Neural cell (in vitro differentiated cells): ENCODE results near the gene PTPRN2. TPM values are rescaled to one million over a fixed set of nuclear protein-coding genes. Genes with fewer than 3 reads are reported as not detected.

Experiments
- H2AFZ ChIP-seq: fragments of 200-600, 300-800 bp; sonication (generic), shearing (Covaris generic); 2 replicates; pipeline ENCODE4 v1.6.0; 2014; ENCODE audit warnings: low read depth, mild to moderate bottlenecking, antibody characterized with exemption, low read length, moderate library complexity
- H3F3A ChIP-seq: fragments of 200-600 bp; shearing (Covaris generic); 2 replicates; pipeline ENCODE4 v1.6.1; 2016; ENCODE audit warnings: mild to moderate bottlenecking, moderate library complexity, mixed read lengths, antibody characterized with exemption, low read length; ENCODE audit not compliant: insufficient read depth, poor library complexity, severe bottlenecking
- H3K27ac ChIP-seq: fragments of 200-600, 300-800 bp; sonication (generic), shearing (Covaris generic); 2 replicates; pipeline ENCODE4 v1.5.1; 2014; ENCODE audit warnings: mild to moderate bottlenecking, low read length, moderate library complexity
- H3K27me3 ChIP-seq: fragments of 300-800, 200-600 bp; sonication (generic), shearing (Covaris generic); 2 replicates; pipeline ENCODE4 v1.6.0; 2014; ENCODE audit warnings: mild to moderate bottlenecking, low read depth, low read length, moderate library complexity; ENCODE audit not compliant: insufficient read depth
- H3K36me3 ChIP-seq: fragments of 300-800, 200-600 bp; sonication (generic), shearing (Covaris generic); 2 replicates; pipeline ENCODE4 v1.5.1; 2014; ENCODE audit warnings: mild to moderate bottlenecking, antibody characterized with exemption, low read length, moderate library complexity; ENCODE audit not compliant: insufficient read depth
- H3K4me2 ChIP-seq: fragments of 300-800, 200-600 bp; sonication (generic), shearing (Covaris generic); 2 replicates; pipeline ENCODE4 v1.6.0; 2014; ENCODE audit warnings: mild to moderate bottlenecking, low read length
- H3K4me3 ChIP-seq: fragments of 300-800, 200-600 bp; sonication (generic), shearing (Covaris generic); 2 replicates; pipeline ENCODE4 v1.5.1; 2014; ENCODE audit warnings: mild to moderate bottlenecking, low read length, moderate library complexity
- H3K79me2 ChIP-seq: fragments of 200-600 bp; shearing (Covaris generic); replicated peaks from 2 replicates; pipeline ENCODE4 v1.6.0; 2014; ENCODE audit warnings: mild to moderate bottlenecking, low read length, moderate library complexity; ENCODE audit not compliant: insufficient read depth
- H3K9ac ChIP-seq: fragments of 300-800, 200-600 bp; sonication (generic), shearing (Covaris generic); 2 replicates; pipeline ENCODE4 v1.6.1; 2016; ENCODE audit warnings: mild to moderate bottlenecking, low read length, mixed read lengths
- H3K9me2 ChIP-seq: fragments of 200-600 bp; shearing (Covaris generic); 2 replicates; pipeline ENCODE4 v1.6.1; 2016; ENCODE audit warnings: mild to moderate bottlenecking, low read length, mixed read lengths; ENCODE audit not compliant: insufficient read depth
- H3K9me3 ChIP-seq: fragments of 200-600, 300-800 bp; sonication (generic), shearing (Covaris generic); 2 replicates; pipeline ENCODE4 v1.6.1; 2016; ENCODE audit warnings: mild to moderate bottlenecking, mixed run types, low read length, moderate library complexity, mixed read lengths
- H4K20me1 ChIP-seq: fragments of 200-600 bp; shearing (Covaris generic); 2 replicates; pipeline ENCODE4 v1.6.1; 2016; ENCODE audit warnings: mild to moderate bottlenecking, mixed run types; ENCODE audit not compliant: insufficient read depth
- CTCF ChIP-seq: fragments of 450-650 bp; IDR thresholded peaks from 2 replicates; pipeline ENCODE4 v1.5.1; 2014; ENCODE audit warnings: antibody characterized with exemption, mild to moderate bottlenecking, moderate library complexity; ENCODE audit not compliant: poor library complexity, severe bottlenecking
- EP300 ChIP-seq: fragments of 450-650 bp; conservative IDR thresholded peaks from 2 replicates; pipeline ENCODE4 v1.6.1; 2014; ENCODE audit warnings: antibody characterized with exemption, mild to moderate bottlenecking, moderate library complexity; ENCODE audit not compliant: poor library complexity, severe bottlenecking
- EZH2 ChIP-seq: fragments of 200-600, 300-800 bp; shearing (Covaris generic), sonication (generic); IDR thresholded peaks from 2 replicates; pipeline ENCODE4 v1.6.1; 2014; ENCODE audit warnings: antibody characterized with exemption, low read length, borderline replicate concordance, mild to moderate bottlenecking; ENCODE audit not compliant: insufficient read depth, poor library complexity, severe bottlenecking
- MXI1 ChIP-seq: fragments of 450-650 bp; conservative IDR thresholded peaks from 2 replicates; pipeline ENCODE4 v1.6.1; 2014; ENCODE audit warnings: antibody characterized with exemption, mild to moderate bottlenecking; ENCODE audit not compliant: poor library complexity, severe bottlenecking
- POLR2AphosphoS5 ChIP-seq: IDR thresholded peaks from 2 replicates; pipeline ENCODE4 v1.6.1; 2012
- RAD21 ChIP-seq: fragments of 450-650 bp; conservative IDR thresholded peaks from 2 replicates; pipeline ENCODE4 v1.6.1; 2014; ENCODE audit warnings: antibody characterized with exemption, mild to moderate bottlenecking, moderate library complexity
- REST ChIP-seq: IDR thresholded peaks from 2 replicates; pipeline ENCODE4 v1.6.1; 2012; ENCODE audit warnings: borderline replicate concordance
- SMC3 ChIP-seq: fragments of 450-650 bp; conservative IDR thresholded peaks from 2 replicates; pipeline ENCODE4 v1.6.1; 2014; ENCODE audit warnings: antibody characterized with exemption, mild to moderate bottlenecking, moderate library complexity; ENCODE audit not compliant: poor library complexity
- TAF1 ChIP-seq: IDR thresholded peaks from 2 replicates; pipeline ENCODE4 v1.6.1; 2012; ENCODE audit warnings: low read depth
- polyA plus RNA-seq: library from polyadenylated mRNA; depleted of rRNA; stranded (reverse); fragments of >200 nt; gene quantifications from 2 replicates; pipeline ENCODE4 v1.2.3, GENCODE V29; 2014

The PTPRN2 gene
- polyA plus RNA-seq, 1 donor from 2014 or later, result 31.0 TPM

GRCh38 chr7:157834501-157835163 is 753.0 kb downstream of the PTPRN2 start:
- no peak overlapping the region for H3K4me2 ChIP-seq
- no peaks in the 10 kb centered on the region for H3K36me3 ChIP-seq
- H3K9me2 ChIP-seq, result no peaks in the 10 kb centered on the region
- TF ChIP-seq POLR2AphosphoS5 (no peak), SMC3 (no peak), REST (no peak), RAD21 (no peak), CTCF (no peak), TAF1 (no peak), EP300 (no peak), MXI1 (no peak), EZH2 (no peak)
- no peaks in the 10 kb centered on the region for H3K79me2 ChIP-seq
- no peak overlapping the region for H3K27ac ChIP-seq
- H2AFZ ChIP-seq, result no peak overlapping the region
- H3K27me3 ChIP-seq, result no peaks in the 10 kb centered on the region
- no peak overlapping the region for H3K9ac ChIP-seq
- H3K9me3 ChIP-seq, result no peaks in the 10 kb centered on the region
- no peak overlapping the region for H3K4me3 ChIP-seq
- H3F3A ChIP-seq, result no peaks in the 10 kb centered on the region
- no peaks in the 10 kb centered on the region for H4K20me1 ChIP-seq

GRCh38 chr7:157832866-157833607 is 754.6 kb downstream of the PTPRN2 start:
- TF ChIP-seq EZH2 (no peak), EP300 (no peak), SMC3 (no peak), TAF1 (no peak), POLR2AphosphoS5 (no peak)
- H3K4me2 ChIP-seq, result no peak overlapping the region

More at GRCh38 chr7:157832866-157833607, 754.6 kb downstream of the PTPRN2 start:
- no peak overlapping the region for H2AFZ ChIP-seq
- H3K27ac ChIP-seq, result no peak overlapping the region
- H3K79me2 ChIP-seq, result no peaks in the 10 kb centered on the region
- H4K20me1 ChIP-seq, result no peaks in the 10 kb centered on the region
- H3K9me2 ChIP-seq, result no peaks in the 10 kb centered on the region
- no peak overlapping the region for H3K9ac ChIP-seq
- H3K36me3 ChIP-seq, result no peaks in the 10 kb centered on the region
- no peaks in the 10 kb centered on the region for H3K9me3 ChIP-seq
- H3K4me3 ChIP-seq, result no peak overlapping the region
- no peaks in the 10 kb centered on the region for H3K27me3 ChIP-seq
- H3F3A ChIP-seq, result no peaks in the 10 kb centered on the region
